ENCODE data around the gene HSD17B12. TPM values are rescaled to one million over a fixed set of nuclear protein-coding genes. Genes with fewer than 3 reads are reported as not detected.
A peak's percentile ranks its signal among the peaks of the same experiment; 100 is the strongest.
"Not testable (repeated sequence)": the region's sequence is repeated elsewhere in the genome, so short reads cannot be mapped to it uniquely, and the experiment has no call there.

The HSD17B12 gene
- total and polyA plus RNA-seq, 7 experiments from 2014 or later: 20.3 to 39.5 (median 24.7) TPM

GRCh38 chr11:43663018-43663417 lies 17.5 kb upstream of the HSD17B12 start:
- H3K9me3 ChIP-seq (ENCODE audit: control insufficient read depth in 2 of 3, low read length in 3 of 3); intact Hi-C loops (cut with micrococcal nuclease); H3K4me1 Mint-ChIP-seq; H3K36me3 ChIP-seq (ENCODE audit: control insufficient read depth in 2 of 3, insufficient read depth in 3 of 3, low read length in 3 of 3); H3K4me3 ChIP-seq (ENCODE audit: low read length); POLR2A ChIA-PET; H3K9me3 Mint-ChIP-seq; H3K27me3 ChIP-seq (ENCODE audit: control insufficient read depth in 2 of 2, insufficient read depth in 2 of 2, low read length in 2 of 2); H3K4me1 ChIP-seq (ENCODE audit: control insufficient read depth in 2 of 2, insufficient read depth in 2 of 2, low read length in 2 of 2); DNase-seq; ATAC-seq; H3K36me3 Mint-ChIP-seq; H3K27ac ChIP-seq (ENCODE audit: low read depth, low read length); H3K4me3 Mint-ChIP-seq; H3K27ac Mint-ChIP-seq; CTCF ChIA-PET: not testable (repeated sequence)
- H3K27me3 Mint-ChIP-seq: peaks cover 16 to 50% (median 37%) of the 10 kb centered on the region in 5 donors

- Histone ChIP-seq H3K36me3 (ENCODE audit: control insufficient read depth in 2 of 3, insufficient read depth in 3 of 3, low read length in 3 of 3) (no peaks in the 10 kb centered on the region), H3K27me3 (ENCODE audit: control insufficient read depth in 2 of 2, insufficient read depth in 2 of 2, low read length in 2 of 2) (no peaks in the 10 kb centered on the region), H3K9me3 (ENCODE audit: control insufficient read depth in 2 of 3, low read length in 3 of 3) (no peaks in the 10 kb centered on the region), H3K4me3 (ENCODE audit: low read length) (no peak overlapping the region), H3K27ac (ENCODE audit: low read depth, low read length) (no peak overlapping the region), H3K4me1 (ENCODE audit: control insufficient read depth in 2 of 2, insufficient read depth in 2 of 2, low read length in 2 of 2) (no peaks in the 10 kb centered on the region)
- peaks cover 0 to 5% (median 0%) of the 10 kb centered on the region in 11 donors for H3K9me3 Mint-ChIP-seq
- peaks cover 18 to 40% (median 31%) of the 10 kb centered on the region in 5 donors for H3K27me3 Mint-ChIP-seq
- H3K36me3 Mint-ChIP-seq: no peaks in the 10 kb centered on the region
- H3K27ac Mint-ChIP-seq: no peak overlapping the region
- intact Hi-C loops (cut with micrococcal nuclease): no loop called here
- H3K4me3 Mint-ChIP-seq: no peak overlapping the region
- DNase-seq (no peak), ATAC-seq (no peak)
- H3K4me1 Mint-ChIP-seq: no peaks in the 10 kb centered on the region
- POLR2A ChIA-PET: no interaction called here
- CTCF ChIA-PET: no interaction called here
Measured at GRCh38 chr11:43664295-43664694, 16.2 kb upstream of the HSD17B12 start.

DNA sequence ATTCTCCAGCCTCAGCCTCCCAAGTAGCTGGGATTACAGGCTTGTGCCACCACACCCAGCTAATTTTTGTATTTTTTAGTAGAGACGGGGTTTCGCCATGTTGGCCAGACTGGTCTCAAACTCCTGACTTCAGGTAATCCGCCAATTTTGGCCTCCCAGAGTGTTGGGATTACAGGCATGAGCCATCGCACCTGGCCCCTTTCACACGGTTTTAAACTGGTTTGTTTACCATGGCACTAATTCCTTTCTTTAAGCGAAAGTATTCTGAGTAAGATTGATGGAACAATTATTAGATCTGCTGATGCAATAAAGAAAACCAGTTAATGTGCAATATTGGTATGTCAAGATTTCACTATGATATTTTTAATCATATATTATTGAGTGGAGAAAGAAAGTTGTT lies 9.3 kb upstream of the HSD17B12 start:
- H3K4me1 ChIP-seq (ENCODE audit: control insufficient read depth in 2 of 2, insufficient read depth in 2 of 2, low read length in 2 of 2); H3K27me3 ChIP-seq (ENCODE audit: control insufficient read depth in 2 of 2, insufficient read depth in 2 of 2, low read length in 2 of 2); H3K4me1 Mint-ChIP-seq; H3K27ac Mint-ChIP-seq; H3K4me3 ChIP-seq (ENCODE audit: low read length); H3K4me3 Mint-ChIP-seq; CTCF ChIA-PET; intact Hi-C loops (cut with micrococcal nuclease); H3K27ac ChIP-seq (ENCODE audit: low read depth, low read length); DNase-seq; ATAC-seq; H3K36me3 Mint-ChIP-seq; H3K9me3 ChIP-seq (ENCODE audit: control insufficient read depth in 2 of 3, low read length in 3 of 3); H3K36me3 ChIP-seq (ENCODE audit: control insufficient read depth in 2 of 3, insufficient read depth in 3 of 3, low read length in 3 of 3); H3K9me3 Mint-ChIP-seq: not testable (repeated sequence)
- H3K27me3 Mint-ChIP-seq: peaks cover 21 to 37% (median 28%) of the 10 kb centered on the region in 5 donors
- POLR2A ChIA-PET: interaction anchor here (0.9 kb wide), 1 partner anchor 9 kb away, joined by 4 read pairs; the partner anchor contains the start of gene HSD17B12

DNA sequence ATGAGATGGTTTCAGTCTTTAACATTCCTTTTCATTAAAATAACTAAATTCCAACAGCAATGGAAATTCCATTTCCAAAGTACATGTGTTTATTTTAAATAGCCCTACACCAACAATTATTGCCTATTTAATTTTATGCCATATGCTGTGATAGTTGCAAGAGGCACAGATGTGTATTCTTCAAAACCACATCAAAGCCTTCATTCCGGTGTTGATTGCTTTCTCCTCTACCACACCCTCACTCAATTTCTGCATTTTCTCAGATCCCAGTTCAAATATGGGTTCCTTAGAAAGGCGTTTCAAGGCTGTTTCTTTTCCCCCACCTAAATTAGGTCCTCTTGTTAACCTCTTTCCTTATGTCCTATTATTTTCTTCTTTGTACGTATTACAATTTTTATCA lies 6.0 kb upstream of the HSD17B12 start:
- CTCF ChIA-PET: no interaction called here
- no peaks in the 10 kb centered on the region for H3K36me3 ChIP-seq (ENCODE audit: control insufficient read depth in 2 of 3, insufficient read depth in 3 of 3, low read length in 3 of 3)
- H3K4me3 Mint-ChIP-seq: no peak overlapping the region
- H3K27ac Mint-ChIP-seq: no peak overlapping the region
- peaks cover 0 to 3% (median 0%) of the 10 kb centered on the region in 11 donors for H3K9me3 Mint-ChIP-seq
- POLR2A ChIA-PET: no interaction called here
- ATAC-seq (no peak), DNase-seq (no peak)
- H3K9me3 ChIP-seq (ENCODE audit: control insufficient read depth in 2 of 3, low read length in 3 of 3): no peaks in the 10 kb centered on the region
- H3K27me3 ChIP-seq (ENCODE audit: control insufficient read depth in 2 of 2, insufficient read depth in 2 of 2, low read length in 2 of 2): no peaks in the 10 kb centered on the region
- intact Hi-C loops (cut with micrococcal nuclease): no loop called here
- no peak overlapping the region for H3K27ac ChIP-seq (ENCODE audit: low read depth, low read length)
- peaks cover 7 to 33% (median 10%) of the 10 kb centered on the region in 5 donors for H3K27me3 Mint-ChIP-seq
- no peak overlapping the region for H3K4me3 ChIP-seq (ENCODE audit: low read length)
- no peaks in the 10 kb centered on the region for H3K4me1 ChIP-seq (ENCODE audit: control insufficient read depth in 2 of 2, insufficient read depth in 2 of 2, low read length in 2 of 2)
- H3K4me1 Mint-ChIP-seq: peaks cover 0 to 9% (median 6%) of the 10 kb centered on the region in 7 donors
- no peaks in the 10 kb centered on the region for H3K36me3 Mint-ChIP-seq

DNA sequence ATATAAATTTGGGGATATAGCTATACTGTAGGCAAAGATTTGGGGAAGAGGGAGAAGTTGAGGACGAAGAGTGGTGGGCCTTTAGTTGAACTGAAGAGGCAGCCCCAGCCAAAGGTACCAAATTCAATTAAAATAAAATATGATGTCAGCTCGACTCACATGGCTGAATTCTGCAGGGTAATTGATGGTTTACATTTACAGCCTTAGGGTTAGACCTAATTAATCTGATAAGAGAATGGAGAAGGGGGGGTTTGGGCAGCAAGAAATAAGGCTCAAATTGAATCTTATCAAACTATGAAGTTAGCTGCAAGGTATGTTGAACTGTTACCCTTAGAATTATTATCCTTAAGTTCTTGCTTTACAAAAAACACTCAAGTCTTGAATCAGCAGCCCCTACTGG lies 3.6 kb upstream of the HSD17B12 start:
- intact Hi-C loops (cut with micrococcal nuclease): no loop called here
- ChIA-PET POLR2A (no interaction called here), CTCF (no interaction called here)
- H3K27ac ChIP-seq (ENCODE audit: low read depth, low read length): no peak overlapping the region
- Mint-ChIP-seq H3K4me1 (peaks cover 4 to 26% (median 22%) of the 10 kb centered on the region in 7 donors), H3K27me3 (peaks cover 4 to 32% (median 9%) of the 10 kb centered on the region in 5 donors), H3K4me3 (no peak overlapping the region), H3K27ac (no peak overlapping the region), H3K36me3 (peaks cover 0 to 1% (median 0%) of the 10 kb centered on the region in 5 donors), H3K9me3 (peaks cover 0 to 5% (median 0%) of the 10 kb centered on the region in 11 donors)
- no peak overlapping the region for H3K4me3 ChIP-seq (ENCODE audit: low read length)
- H3K9me3 ChIP-seq (ENCODE audit: control insufficient read depth in 2 of 3, low read length in 3 of 3): no peaks in the 10 kb centered on the region
- peaks cover 4 to 8% of the 10 kb centered on the region in 2 donors for H3K4me1 ChIP-seq (ENCODE audit: control insufficient read depth in 2 of 2, insufficient read depth in 2 of 2, low read length in 2 of 2)
- no peaks in the 10 kb centered on the region for H3K36me3 ChIP-seq (ENCODE audit: control insufficient read depth in 2 of 3, insufficient read depth in 3 of 3, low read length in 3 of 3)
- DNase-seq (no peak), ATAC-seq (no peak)
- no peaks in the 10 kb centered on the region for H3K27me3 ChIP-seq (ENCODE audit: control insufficient read depth in 2 of 2, insufficient read depth in 2 of 2, low read length in 2 of 2)

DNA sequence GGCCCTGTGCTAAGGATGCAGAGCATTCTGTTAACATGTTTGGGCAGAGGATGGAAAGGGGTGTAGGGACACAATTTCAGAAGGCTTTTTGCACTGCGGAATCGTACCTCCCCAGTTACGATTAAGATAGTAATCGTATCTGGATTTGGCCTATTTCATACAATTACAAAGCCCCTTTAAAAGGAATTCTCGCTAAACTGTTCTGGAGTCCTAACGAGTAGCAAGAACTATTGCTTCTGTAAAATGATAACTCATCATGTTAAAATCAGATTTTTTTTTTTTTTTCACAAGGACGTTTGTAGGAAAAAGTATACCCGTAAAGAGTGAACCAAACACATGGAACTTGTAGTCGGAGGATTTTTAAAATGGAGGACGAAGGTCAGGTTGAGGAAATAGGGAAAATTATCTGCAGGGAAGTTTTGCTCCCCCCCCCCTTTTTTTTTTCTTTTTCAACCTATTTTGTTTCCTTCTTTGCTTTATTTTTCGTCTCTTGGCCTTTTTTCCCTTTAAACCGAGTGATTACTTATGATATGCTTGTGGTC lies 934 bp downstream of the HSD17B12 start:
- Histone ChIP-seq H3K4me1 (ENCODE audit: control insufficient read depth in 2 of 2, insufficient read depth in 2 of 2, low read length in 2 of 2) (peaks cover 4 to 8% of the 10 kb centered on the region in 2 donors), H3K9me3 (ENCODE audit: control insufficient read depth in 2 of 3, low read length in 3 of 3) (no peaks in the 10 kb centered on the region), H3K36me3 (ENCODE audit: control insufficient read depth in 2 of 3, insufficient read depth in 3 of 3, low read length in 3 of 3) (no peaks in the 10 kb centered on the region), H3K4me3 (ENCODE audit: low read length) (peak overlapping the region; percentile 81), H3K27ac (ENCODE audit: low read depth, low read length) (peak overlapping the region; percentile 89), H3K27me3 (ENCODE audit: control insufficient read depth in 2 of 2, insufficient read depth in 2 of 2, low read length in 2 of 2) (no peaks in the 10 kb centered on the region)
- Mint-ChIP-seq H3K9me3 (peaks cover 0 to 5% (median 0%) of the 10 kb centered on the region in 11 donors), H3K4me1 (peaks cover 15 to 65% (median 50%) of the 10 kb centered on the region in 7 donors), H3K36me3 (peaks cover 0 to 29% (median 21%) of the 10 kb centered on the region in 5 donors), H3K27me3 (peaks cover 0 to 8% (median 0%) of the 10 kb centered on the region in 5 donors), H3K4me3 (peak overlapping the region; percentile 85 to 99 (median 96)), H3K27ac (peak overlapping the region; percentile 84 to 98 (median 97))
- DNase-seq: no peak
- ChIA-PET CTCF (no interaction called here), POLR2A (interaction anchor here (1.8 to 2.8 kb wide), 2 partner anchors 36 to 370 kb away, joined by 5 to 9 read pairs; partner anchors contain the start of gene API5)
- no peak for ATAC-seq
- intact Hi-C loops (cut with micrococcal nuclease): loop anchor here (1.0 to 10.0 kb wide), 5 partner anchors 261 to 1463 kb away; partner anchors contain the start of genes EXT2 (in 2 of the 2), ACCS (in 1 of the 2), C11orf96 (in 1 of the 2) and PRDM11 (in 1 of the 2)

DNA sequence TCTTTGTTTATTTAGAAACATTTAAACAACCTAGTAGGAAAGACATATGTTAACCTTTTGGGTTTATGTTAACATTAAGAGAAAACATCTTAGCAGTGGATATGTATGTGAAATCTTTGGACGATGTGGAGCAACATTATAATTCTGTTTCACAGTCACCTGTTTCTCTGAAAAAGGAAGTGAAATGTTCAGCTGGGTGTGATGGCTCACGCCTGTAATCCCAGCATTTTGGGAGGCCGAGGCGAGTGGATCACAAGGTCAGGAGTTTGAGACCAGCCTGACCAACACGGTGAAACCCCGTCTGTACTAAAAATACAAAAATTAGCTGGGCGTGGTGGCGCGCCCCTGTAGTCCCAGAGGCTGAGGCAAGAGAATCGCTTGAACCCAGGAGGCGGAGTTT lies 1.5 kb downstream of the HSD17B12 start:
- intact Hi-C loops (cut with micrococcal nuclease): loop anchor here (5.0 to 10.0 kb wide), 3 partner anchors 260 to 1463 kb away; partner anchors contain the start of genes EXT2 (in 2 of the 2), C11orf96 (in 1 of the 2) and PRDM11 (in 1 of the 2)
- Mint-ChIP-seq H3K4me1 (peaks cover 16 to 66% (median 53%) of the 10 kb centered on the region in 7 donors), H3K4me3 (peak overlapping the region; percentile 85 to 99 (median 96)), H3K36me3 (peaks cover 0 to 30% (median 21%) of the 10 kb centered on the region in 5 donors), H3K27ac (peak overlapping the region; percentile 53 to 98 (median 95))
- H3K36me3 ChIP-seq (ENCODE audit: control insufficient read depth in 2 of 3, insufficient read depth in 3 of 3, low read length in 3 of 3); POLR2A ChIA-PET; H3K4me3 ChIP-seq (ENCODE audit: low read length); H3K27me3 Mint-ChIP-seq; H3K27me3 ChIP-seq (ENCODE audit: control insufficient read depth in 2 of 2, insufficient read depth in 2 of 2, low read length in 2 of 2); H3K4me1 ChIP-seq (ENCODE audit: control insufficient read depth in 2 of 2, insufficient read depth in 2 of 2, low read length in 2 of 2); H3K9me3 Mint-ChIP-seq; DNase-seq; H3K9me3 ChIP-seq (ENCODE audit: control insufficient read depth in 2 of 3, low read length in 3 of 3); ATAC-seq; CTCF ChIA-PET; H3K27ac ChIP-seq (ENCODE audit: low read depth, low read length): not testable (repeated sequence)
